HPDE6-E6E7 (cell line): Measurements from ENCODE around the gene LAMC1.

Experiments used
- DNase-seq: peaks from one replicate; pipeline ENCODE4 v3.0.0; 2011; ENCODE audit warnings: missing footprints; ENCODE audit errors: extremely low spot score

The LAMC1 gene

DNA sequence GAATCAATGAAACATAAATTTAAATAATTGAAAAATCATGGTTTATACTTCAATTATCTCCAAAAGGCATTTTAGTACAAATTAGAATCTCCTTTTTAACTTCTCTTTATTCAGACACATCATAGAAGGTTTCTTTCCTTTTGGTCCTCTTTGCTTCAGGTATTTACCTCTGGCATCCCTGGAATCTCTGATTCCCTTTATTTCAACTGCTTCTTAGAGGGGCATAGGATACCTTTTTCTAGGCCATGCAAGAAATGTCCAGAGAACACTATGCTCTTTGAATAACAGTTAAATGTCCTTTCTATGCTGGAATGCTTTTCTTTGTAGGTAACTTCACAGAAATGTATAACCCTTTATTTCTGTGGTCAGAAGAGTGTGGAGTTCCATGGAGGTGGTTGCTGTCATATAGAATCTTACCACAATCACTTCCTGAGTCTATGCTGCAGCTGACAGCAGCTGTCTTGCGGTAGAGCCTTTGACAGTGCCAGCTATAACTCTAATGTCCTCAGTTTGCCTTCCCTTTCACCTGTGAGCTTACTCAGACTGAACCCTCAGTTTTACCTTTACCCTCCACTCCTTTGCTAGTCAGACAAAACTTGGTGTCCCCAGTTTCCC lies 171.4 kb downstream of the LAMC1 start:
- no peak for DNase-seq

- peak; percentile 44 for DNase-seq
These were observed 171.9 kb downstream of the LAMC1 start for GRCh38 chr1:183195142-183195574.
